ENCODE measurements around the gene COL5A1.

The COL5A1 gene

GRCh38 chr9:134844821-134845220 lies 203.2 kb downstream of the COL5A1 start:
- no peak for DNase-seq (ENCODE audit: low read depth, low spot score)
- Histone ChIP-seq H3K36me3 (ENCODE audit: control insufficient read depth, insufficient read depth, low read length) (no peaks in the 10 kb centered on the region), H3K9me3 (ENCODE audit: control insufficient read depth, insufficient read depth, low read length) (no peaks in the 10 kb centered on the region), H3K27me3 (ENCODE audit: control insufficient read depth, insufficient read depth, low read length) (no peaks in the 10 kb centered on the region), H3K4me3 (ENCODE audit: low read length) (no peak overlapping the region), H3K4me1 (ENCODE audit: control insufficient read depth, insufficient read depth, low read length) (no peaks in the 10 kb centered on the region), H3K27ac (ENCODE audit: low read length) (no peak overlapping the region)
- WGBS (ENCODE audit: insufficient coverage, insufficient read length), result no CpG with 5 or more reads among the region's 8 CpGs

GRCh38 chr9:134846187-134846586 lies 204.6 kb downstream of the COL5A1 start:
- 0 out of 2 replicates have a peak, but pooled peaks cover under 1% of the 10 kb centered on the region for H3K9me3 ChIP-seq (ENCODE audit: control insufficient read depth, insufficient read depth, low read length)
- H3K27me3 ChIP-seq (ENCODE audit: control insufficient read depth, insufficient read depth, low read length), result no peaks in the 10 kb centered on the region
- no peak for DNase-seq (ENCODE audit: low read depth, low spot score)
- no peaks in the 10 kb centered on the region for H3K4me1 ChIP-seq (ENCODE audit: control insufficient read depth, insufficient read depth, low read length)
- no peaks in the 10 kb centered on the region for H3K36me3 ChIP-seq (ENCODE audit: control insufficient read depth, insufficient read depth, low read length)
- WGBS (ENCODE audit: insufficient coverage, insufficient read length), result no CpG with 5 or more reads among the region's 16 CpGs
- no peak overlapping the region for H3K27ac ChIP-seq (ENCODE audit: low read length)
- no peak overlapping the region for H3K4me3 ChIP-seq (ENCODE audit: low read length)

- DNase-seq (ENCODE audit: low read depth, low spot score), result no peak
- Histone ChIP-seq H3K36me3 (ENCODE audit: control insufficient read depth, insufficient read depth, low read length) (no peaks in the 10 kb centered on the region), H3K27me3 (ENCODE audit: control insufficient read depth, insufficient read depth, low read length) (0 out of 2 replicates have a peak, but pooled peaks cover 2% of the 10 kb centered on the region), H3K4me1 (ENCODE audit: control insufficient read depth, insufficient read depth, low read length) (no peaks in the 10 kb centered on the region), H3K4me3 (ENCODE audit: low read length) (no peak overlapping the region), H3K9me3 (ENCODE audit: control insufficient read depth, insufficient read depth, low read length) (peaks cover 4% of the 10 kb centered on the region), H3K27ac (ENCODE audit: low read length) (no peak overlapping the region)
- 98% methylated on average over 1 of the region's 1 CpG for WGBS (ENCODE audit: insufficient coverage, insufficient read length)
Observed at GRCh38 chr9:134846699-134847098, 205.1 kb downstream of the COL5A1 start.

DNA sequence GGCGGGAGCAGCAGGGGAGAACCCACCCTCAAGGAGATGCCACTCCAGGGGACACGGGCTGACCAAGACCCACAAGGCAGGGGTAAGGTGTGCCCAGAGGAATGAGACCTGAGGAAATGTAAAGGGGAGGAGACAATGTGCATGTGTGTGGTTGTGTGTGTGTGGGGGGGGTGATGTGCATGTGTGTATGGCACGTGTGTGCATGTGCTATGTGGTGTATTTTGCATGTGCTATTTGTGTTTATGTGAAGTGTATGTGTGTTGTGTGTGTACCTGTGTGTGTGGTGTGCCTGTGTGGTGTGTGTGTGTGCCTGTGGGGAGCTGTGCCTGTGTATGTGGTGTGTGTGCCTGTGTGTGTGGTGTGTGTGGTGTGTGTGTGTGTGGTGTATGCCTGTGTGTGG lies 205.5 kb downstream of the COL5A1 start:
- 0 out of 2 replicates have a peak, but pooled peaks cover 2% of the 10 kb centered on the region for H3K27me3 ChIP-seq (ENCODE audit: control insufficient read depth, insufficient read depth, low read length)
- no peaks in the 10 kb centered on the region for H3K4me1 ChIP-seq (ENCODE audit: control insufficient read depth, insufficient read depth, low read length)
- DNase-seq (ENCODE audit: low read depth, low spot score), result no peak
- no peaks in the 10 kb centered on the region for H3K36me3 ChIP-seq (ENCODE audit: control insufficient read depth, insufficient read depth, low read length)
- no CpG with 5 or more reads among the region's 3 CpGs for WGBS (ENCODE audit: insufficient coverage, insufficient read length)
- H3K9me3 ChIP-seq (ENCODE audit: control insufficient read depth, insufficient read depth, low read length), result peaks cover 4% of the 10 kb centered on the region
- H3K4me3 ChIP-seq (ENCODE audit: low read length), result no peak overlapping the region
- H3K27ac ChIP-seq (ENCODE audit: low read length), result no peak overlapping the region

DNA sequence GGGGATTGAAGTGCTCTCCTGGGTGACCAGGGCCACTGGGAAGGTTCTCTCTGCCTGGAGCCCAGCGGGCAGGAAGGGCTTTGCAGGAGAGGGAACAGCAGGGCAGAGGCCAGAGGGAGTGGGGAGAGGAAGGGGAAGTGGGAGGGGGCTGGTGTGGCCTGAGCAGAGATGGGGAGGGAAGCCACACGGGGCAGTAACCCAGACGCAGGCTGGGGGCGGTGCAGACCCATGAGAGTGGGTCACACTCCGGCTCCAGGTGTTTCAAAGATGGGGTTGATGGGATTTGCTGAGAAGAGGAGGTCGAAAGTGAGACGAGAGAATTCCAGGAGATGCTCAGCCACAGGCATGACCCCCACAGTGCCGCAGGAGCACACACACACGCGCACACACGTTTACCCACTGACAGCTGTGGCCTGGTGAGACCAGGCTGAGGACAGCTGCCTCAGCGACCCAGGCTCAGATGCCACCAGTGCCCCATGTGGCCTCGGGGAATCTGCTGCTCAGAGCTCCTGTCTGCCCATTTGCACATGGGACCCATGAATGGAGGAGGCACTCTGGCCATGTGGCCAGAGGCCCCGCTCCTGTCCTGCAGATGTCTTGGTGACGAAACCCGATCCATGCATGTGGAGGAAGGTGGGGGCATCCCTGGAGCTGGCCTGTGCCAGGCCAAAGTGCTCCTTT lies 206.3 kb downstream of the COL5A1 start:
- DNase-seq (ENCODE audit: low read depth, low spot score), result no peak
- Histone ChIP-seq H3K36me3 (ENCODE audit: control insufficient read depth, insufficient read depth, low read length) (no peaks in the 10 kb centered on the region), H3K4me3 (ENCODE audit: low read length) (no peak overlapping the region), H3K27me3 (ENCODE audit: control insufficient read depth, insufficient read depth, low read length) (0 out of 2 replicates have a peak, but pooled peaks cover 2% of the 10 kb centered on the region), H3K9me3 (ENCODE audit: control insufficient read depth, insufficient read depth, low read length) (peaks cover 4% of the 10 kb centered on the region), H3K4me1 (ENCODE audit: control insufficient read depth, insufficient read depth, low read length) (no peaks in the 10 kb centered on the region), H3K27ac (ENCODE audit: low read length) (no peak overlapping the region)
- WGBS (ENCODE audit: insufficient coverage, insufficient read length), result no CpG with 5 or more reads among the region's 16 CpGs

DNA sequence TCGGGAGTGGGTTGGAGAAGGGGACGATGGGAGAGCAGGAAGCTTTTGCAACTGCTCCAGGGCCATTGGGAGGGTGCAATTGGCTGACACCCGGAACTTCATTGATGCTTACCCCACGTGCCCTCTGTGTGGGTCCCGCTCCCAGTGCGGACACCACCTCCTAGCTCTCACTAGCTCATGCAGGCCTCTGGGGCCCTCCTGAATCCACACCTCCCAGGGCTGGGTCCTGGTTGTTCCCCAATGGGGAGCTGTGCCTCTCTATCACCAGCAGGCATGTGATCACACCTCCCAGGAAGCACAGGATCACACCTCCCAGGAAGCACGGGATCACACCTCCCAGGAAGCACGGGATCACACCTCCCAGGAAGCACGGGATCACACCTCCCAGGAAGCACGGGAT lies 206.9 kb downstream of the COL5A1 start:
- no CpG with 5 or more reads among the region's 10 CpGs for WGBS (ENCODE audit: insufficient coverage, insufficient read length)
- DNase-seq (ENCODE audit: low read depth, low spot score), result no peak
- Histone ChIP-seq H3K27me3 (ENCODE audit: control insufficient read depth, insufficient read depth, low read length) (0 out of 2 replicates have a peak, but pooled peaks cover 2% of the 10 kb centered on the region), H3K27ac (ENCODE audit: low read length) (no peak overlapping the region), H3K4me3 (ENCODE audit: low read length) (no peak overlapping the region), H3K4me1 (ENCODE audit: control insufficient read depth, insufficient read depth, low read length) (no peaks in the 10 kb centered on the region), H3K9me3 (ENCODE audit: control insufficient read depth, insufficient read depth, low read length) (peaks cover 4% of the 10 kb centered on the region), H3K36me3 (ENCODE audit: control insufficient read depth, insufficient read depth, low read length) (no peaks in the 10 kb centered on the region)

- 0 out of 2 replicates have a peak, but pooled peaks cover 2% of the 10 kb centered on the region for H3K27me3 ChIP-seq (ENCODE audit: control insufficient read depth, insufficient read depth, low read length)
- WGBS (ENCODE audit: insufficient coverage, insufficient read length), result no CpG with 5 or more reads among the region's 9 CpGs
- no peak for DNase-seq (ENCODE audit: low read depth, low spot score)
Observed at GRCh38 chr9:134850611-134851010, 209.0 kb downstream of the COL5A1 start.

GRCh38 chr9:134851020-134851419 lies 209.4 kb downstream of the COL5A1 start:
- H3K9me3 ChIP-seq (ENCODE audit: control insufficient read depth, insufficient read depth, low read length), result peaks cover 4% of the 10 kb centered on the region
- H3K36me3 ChIP-seq (ENCODE audit: control insufficient read depth, insufficient read depth, low read length), result no peaks in the 10 kb centered on the region
- no peak overlapping the region for H3K27ac ChIP-seq (ENCODE audit: low read length)
- no peak for DNase-seq (ENCODE audit: low read depth, low spot score)
- no peak overlapping the region for H3K4me3 ChIP-seq (ENCODE audit: low read length)
- 0 out of 2 replicates have a peak, but pooled peaks cover 2% of the 10 kb centered on the region for H3K27me3 ChIP-seq (ENCODE audit: control insufficient read depth, insufficient read depth, low read length)
- WGBS (ENCODE audit: insufficient coverage, insufficient read length), result no CpG with 5 or more reads among the region's 12 CpGs
- H3K4me1 ChIP-seq (ENCODE audit: control insufficient read depth, insufficient read depth, low read length), result no peaks in the 10 kb centered on the region

More at GRCh38 chr9:134850611-134851010, 209.0 kb downstream of the COL5A1 start:
- no peaks in the 10 kb centered on the region for H3K36me3 ChIP-seq (ENCODE audit: control insufficient read depth, insufficient read depth, low read length)
- no peak overlapping the region for H3K27ac ChIP-seq (ENCODE audit: low read length)
- H3K4me3 ChIP-seq (ENCODE audit: low read length), result no peak overlapping the region
- peaks cover 4% of the 10 kb centered on the region for H3K9me3 ChIP-seq (ENCODE audit: control insufficient read depth, insufficient read depth, low read length)
- H3K4me1 ChIP-seq (ENCODE audit: control insufficient read depth, insufficient read depth, low read length), result no peaks in the 10 kb centered on the region

- H3K4me1 ChIP-seq (ENCODE audit: control insufficient read depth, insufficient read depth, low read length), result no peaks in the 10 kb centered on the region
- H3K4me3 ChIP-seq (ENCODE audit: low read length), result no peak overlapping the region
- peaks cover 4% of the 10 kb centered on the region for H3K9me3 ChIP-seq (ENCODE audit: control insufficient read depth, insufficient read depth, low read length)
- no CpG with 5 or more reads among the region's 6 CpGs for WGBS (ENCODE audit: insufficient coverage, insufficient read length)
- DNase-seq (ENCODE audit: low read depth, low spot score), result no peak
- H3K36me3 ChIP-seq (ENCODE audit: control insufficient read depth, insufficient read depth, low read length), result no peaks in the 10 kb centered on the region
- no peak overlapping the region for H3K27ac ChIP-seq (ENCODE audit: low read length)
- H3K27me3 ChIP-seq (ENCODE audit: control insufficient read depth, insufficient read depth, low read length), result 0 out of 2 replicates have a peak, but pooled peaks cover 2% of the 10 kb centered on the region
Observed at GRCh38 chr9:134852906-134853654, 211.5 kb downstream of the COL5A1 start.

GRCh38 chr9:134853893-134854292 lies 212.3 kb downstream of the COL5A1 start:
- Histone ChIP-seq H3K4me3 (ENCODE audit: low read length) (no peak overlapping the region), H3K4me1 (ENCODE audit: control insufficient read depth, insufficient read depth, low read length) (no peaks in the 10 kb centered on the region), H3K9me3 (ENCODE audit: control insufficient read depth, insufficient read depth, low read length) (peaks cover 4% of the 10 kb centered on the region), H3K27me3 (ENCODE audit: control insufficient read depth, insufficient read depth, low read length) (0 out of 2 replicates have a peak, but pooled peaks cover 2% of the 10 kb centered on the region), H3K27ac (ENCODE audit: low read length) (no peak overlapping the region), H3K36me3 (ENCODE audit: control insufficient read depth, insufficient read depth, low read length) (no peaks in the 10 kb centered on the region)
- no peak for DNase-seq (ENCODE audit: low read depth, low spot score)
- WGBS (ENCODE audit: insufficient coverage, insufficient read length), result no CpG with 5 or more reads among the region's 6 CpGs

All from iPS DF 6.9 (cell line).